Measurements from ENCODE around the gene DAB2IP.

Gene DAB2IP

GRCh38 chr9:121769939-121770338 is 118.5 kb downstream of the DAB2IP start:
- no peak overlapping the region for H3K4me3 ChIP-seq (ENCODE audit: low read depth, low read length)
- DNase-seq (ENCODE audit: low read depth): no peak
- TF ChIP-seq CTCF (IDR thresholded peaks at IDR 0.05; ENCODE audit: control insufficient read depth, extremely low read depth, insufficient read depth): no peak

GRCh38 chr9:121770415-121771273 is 119.2 kb downstream of the DAB2IP start:
- no peak for TF ChIP-seq CTCF (IDR thresholded peaks at IDR 0.05; ENCODE audit: control insufficient read depth, extremely low read depth, insufficient read depth)
- no peak overlapping the region for H3K4me3 ChIP-seq (ENCODE audit: low read depth, low read length)
- DNase-seq (ENCODE audit: low read depth): no peak

- no peak for DNase-seq (ENCODE audit: low read depth)
- no peak for TF ChIP-seq CTCF (IDR thresholded peaks at IDR 0.05; ENCODE audit: control insufficient read depth, extremely low read depth, insufficient read depth)
- H3K4me3 ChIP-seq (ENCODE audit: low read depth, low read length): no peak overlapping the region
Observed at GRCh38 chr9:121771418-121771817, 120.0 kb downstream of the DAB2IP start.

- no peak for DNase-seq (ENCODE audit: low read depth)
- H3K4me3 ChIP-seq (ENCODE audit: low read depth, low read length): no peak overlapping the region
- TF ChIP-seq CTCF (IDR thresholded peaks at IDR 0.05; ENCODE audit: control insufficient read depth, extremely low read depth, insufficient read depth): no peak
Observed at GRCh38 chr9:121771851-121772599, 120.6 kb downstream of the DAB2IP start.

- no peak overlapping the region for H3K4me3 ChIP-seq (ENCODE audit: low read depth, low read length)
- no peak for TF ChIP-seq CTCF (IDR thresholded peaks at IDR 0.05; ENCODE audit: control insufficient read depth, extremely low read depth, insufficient read depth)
- DNase-seq (ENCODE audit: low read depth): no peak
Observed at GRCh38 chr9:121772600-121773285, 121.3 kb downstream of the DAB2IP start.

- H3K4me3 ChIP-seq (ENCODE audit: low read depth, low read length): no peak overlapping the region
- no peak for TF ChIP-seq CTCF (IDR thresholded peaks at IDR 0.05; ENCODE audit: control insufficient read depth, extremely low read depth, insufficient read depth)
- no peak for DNase-seq (ENCODE audit: low read depth)
Observed at GRCh38 chr9:121773286-121773953, 122.0 kb downstream of the DAB2IP start.
